Measurements from ENCODE around the gene SMIM23. TPM values are rescaled to one million over a fixed set of nuclear protein-coding genes. Genes with fewer than 3 reads are reported as not detected.

SMIM23 gene
- not detected in 2 replicates for total RNA-seq (2016; rRNA removed; fragmentation: Illumina TruSeq; extraction: Trizol)
- not detected in 2 replicates for total RNA-seq (2016; cell fraction: cytosol; rRNA removed; fragmentation: Illumina TruSeq; extraction: Trizol; ENCODE audit: low read depth)
- not detected in 2 replicates for total RNA-seq (2016; cell fraction: insoluble cytoplasmic fraction; rRNA removed; fragmentation: Illumina TruSeq; extraction: Trizol)
- not detected in 2 replicates for total RNA-seq (2016; cell fraction: membrane; rRNA removed; fragmentation: Illumina TruSeq; extraction: Trizol)
- total RNA-seq (2016; cell fraction: nucleus; rRNA removed; fragmentation: Illumina TruSeq; extraction: Trizol), result not detected in 2 replicates
- polyA plus RNA-seq (2011; rRNA removed), result not detected in 2 replicates
- not detected in 2 replicates for polyA plus RNA-seq (2011; cell fraction: cytosol; rRNA removed)
- polyA plus RNA-seq (2011; cell fraction: nucleus; rRNA removed), result not detected in 2 replicates
- polyA plus RNA-seq (2012), result not detected in 2 replicates
- not detected in 2 replicates for polyA plus RNA-seq (2016; cell fraction: cytosol; fragmentation: Illumina TruSeq; extraction: Trizol; ENCODE audit: low read depth)
- polyA plus RNA-seq (2016; cell fraction: insoluble cytoplasmic fraction; fragmentation: Illumina TruSeq; extraction: Trizol; ENCODE audit: low read depth), result not detected in 2 replicates
- polyA plus RNA-seq (2016; cell fraction: membrane; fragmentation: Illumina TruSeq; extraction: Trizol; ENCODE audit: low read depth), result not detected in 2 replicates
- not detected in 2 replicates for polyA plus RNA-seq (2016; cell fraction: nucleus; fragmentation: Illumina TruSeq; extraction: Trizol; ENCODE audit: insufficient read depth, low read depth)
- polyA minus RNA-seq (2011; rRNA and poly(A)+ RNA removed; ENCODE audit: low replicate concordance), result not detected in 2 replicates
- not detected in 2 replicates for polyA minus RNA-seq (2011; cell fraction: cytosol; rRNA and poly(A)+ RNA removed)
- not detected in 2 replicates for polyA minus RNA-seq (2011; cell fraction: nucleus; rRNA and poly(A)+ RNA removed)
- not detected for Bru-seq, nascent RNA
- BruChase-seq, experiment 1, labeled RNA remaining after a 6-hour chase, result not detected
- not detected for BruChase-seq, experiment 2, labeled RNA remaining after a 2-hour chase
- long read RNA-seq, experiment 1, result 0 reads
- long read RNA-seq, experiment 2, result 0 reads

DNA sequence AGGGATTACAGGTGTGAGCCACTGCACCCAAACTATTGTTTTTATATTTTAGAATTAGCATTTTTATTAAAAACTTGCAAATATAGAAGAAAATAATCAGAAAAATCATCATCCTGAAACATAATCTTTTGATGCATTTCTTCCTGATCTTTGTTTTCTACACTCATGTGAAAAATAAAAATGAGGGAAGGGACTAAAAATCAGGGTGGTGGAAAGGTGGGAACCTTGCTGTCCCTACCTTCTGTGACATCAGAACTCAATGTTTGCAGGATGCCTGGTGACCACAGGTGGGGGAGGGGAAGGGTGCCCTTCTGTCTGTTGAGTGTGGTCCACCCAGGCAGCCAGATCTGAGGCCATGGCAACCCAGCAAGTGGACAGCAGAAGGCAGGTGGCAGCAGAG lies at the start of gene SMIM23:
Gene SMIM23, plus strand, starts transcription at position 301 of the 400 bp plus-strand sequence. Its CDS starts 55 bp downstream, at position 356.
- FAIRE-seq, result no peak
- H3K27ac ChIP-seq (ENCODE audit: extremely low read length, insufficient read depth, low read length), result no peak within 1 kb of the TSS
- no peaks in the 10 kb centered on the region for H3K79me2 ChIP-seq (ENCODE audit: insufficient read depth, low read length)
- no peak within 1 kb of the TSS for H2AFZ ChIP-seq (ENCODE audit: low read length)
- H3K4me1 ChIP-seq (ENCODE audit: insufficient read depth, low read length), result peaks cover 8% of the 10 kb centered on the region; the same call in 1 of the 2 replicates
- CTCF ChIA-PET (ENCODE audit: low intra/inter-chr PET ratio, low total read pairs), result no interaction called here
- peaks cover 0 to 28% of the 10 kb centered on the region in 2 experiments; a peak in 4 of 5 replicates for H3K27me3 ChIP-seq (ENCODE audit: control insufficient read depth in 1 of 2, insufficient read depth in 2 of 2, low read length in 2 of 2)
- H3K9ac ChIP-seq (ENCODE audit: insufficient read depth, low read depth, low read length), result no peak within 1 kb of the TSS
- TF ChIP-seq TARDBP (CRISPR knock-in tag; IDR thresholded peaks at IDR 0.05) (no peak), ASH2L (IDR thresholded peaks at IDR 0.05; ENCODE audit: insufficient read length, low read depth, low read length) (no peak), HMG20A (CRISPR knock-in tag; IDR thresholded peaks at IDR 0.05; ENCODE audit: borderline replicate concordance) (no peak), ZBTB8A (CRISPR knock-in tag; IDR thresholded peaks at IDR 0.05; ENCODE audit: borderline replicate concordance, low read depth) (no peak), ZNF746 (CRISPR knock-in tag; IDR thresholded peaks at IDR 0.05) (no peak), FOSL2 (CRISPR knock-in tag; IDR thresholded peaks at IDR 0.05) (no peak), ZNF101 (CRISPR knock-in tag; IDR thresholded peaks at IDR 0.05; ENCODE audit: borderline replicate concordance, low read depth) (no peak)
- TF ChIP-seq, protein P1, sequence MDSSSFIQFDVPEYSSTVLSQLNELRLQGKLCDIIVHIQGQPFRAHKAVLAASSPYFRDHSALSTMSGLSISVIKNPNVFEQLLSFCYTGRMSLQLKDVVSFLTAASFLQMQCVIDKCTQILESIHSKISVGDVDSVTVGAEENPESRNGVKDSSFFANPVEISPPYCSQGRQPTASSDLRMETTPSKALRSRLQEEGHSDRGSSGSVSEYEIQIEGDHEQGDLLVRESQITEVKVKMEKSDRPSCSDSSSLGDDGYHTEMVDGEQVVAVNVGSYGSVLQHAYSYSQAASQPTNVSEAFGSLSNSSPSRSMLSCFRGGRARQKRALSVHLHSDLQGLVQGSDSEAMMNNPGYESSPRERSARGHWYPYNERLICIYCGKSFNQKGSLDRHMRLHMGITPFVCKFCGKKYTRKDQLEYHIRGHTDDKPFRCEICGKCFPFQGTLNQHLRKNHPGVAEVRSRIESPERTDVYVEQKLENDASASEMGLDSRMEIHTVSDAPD (CRISPR knock-in tag; IDR thresholded peaks at IDR 0.05), result no peak
- TF ChIP-seq, protein P2, sequence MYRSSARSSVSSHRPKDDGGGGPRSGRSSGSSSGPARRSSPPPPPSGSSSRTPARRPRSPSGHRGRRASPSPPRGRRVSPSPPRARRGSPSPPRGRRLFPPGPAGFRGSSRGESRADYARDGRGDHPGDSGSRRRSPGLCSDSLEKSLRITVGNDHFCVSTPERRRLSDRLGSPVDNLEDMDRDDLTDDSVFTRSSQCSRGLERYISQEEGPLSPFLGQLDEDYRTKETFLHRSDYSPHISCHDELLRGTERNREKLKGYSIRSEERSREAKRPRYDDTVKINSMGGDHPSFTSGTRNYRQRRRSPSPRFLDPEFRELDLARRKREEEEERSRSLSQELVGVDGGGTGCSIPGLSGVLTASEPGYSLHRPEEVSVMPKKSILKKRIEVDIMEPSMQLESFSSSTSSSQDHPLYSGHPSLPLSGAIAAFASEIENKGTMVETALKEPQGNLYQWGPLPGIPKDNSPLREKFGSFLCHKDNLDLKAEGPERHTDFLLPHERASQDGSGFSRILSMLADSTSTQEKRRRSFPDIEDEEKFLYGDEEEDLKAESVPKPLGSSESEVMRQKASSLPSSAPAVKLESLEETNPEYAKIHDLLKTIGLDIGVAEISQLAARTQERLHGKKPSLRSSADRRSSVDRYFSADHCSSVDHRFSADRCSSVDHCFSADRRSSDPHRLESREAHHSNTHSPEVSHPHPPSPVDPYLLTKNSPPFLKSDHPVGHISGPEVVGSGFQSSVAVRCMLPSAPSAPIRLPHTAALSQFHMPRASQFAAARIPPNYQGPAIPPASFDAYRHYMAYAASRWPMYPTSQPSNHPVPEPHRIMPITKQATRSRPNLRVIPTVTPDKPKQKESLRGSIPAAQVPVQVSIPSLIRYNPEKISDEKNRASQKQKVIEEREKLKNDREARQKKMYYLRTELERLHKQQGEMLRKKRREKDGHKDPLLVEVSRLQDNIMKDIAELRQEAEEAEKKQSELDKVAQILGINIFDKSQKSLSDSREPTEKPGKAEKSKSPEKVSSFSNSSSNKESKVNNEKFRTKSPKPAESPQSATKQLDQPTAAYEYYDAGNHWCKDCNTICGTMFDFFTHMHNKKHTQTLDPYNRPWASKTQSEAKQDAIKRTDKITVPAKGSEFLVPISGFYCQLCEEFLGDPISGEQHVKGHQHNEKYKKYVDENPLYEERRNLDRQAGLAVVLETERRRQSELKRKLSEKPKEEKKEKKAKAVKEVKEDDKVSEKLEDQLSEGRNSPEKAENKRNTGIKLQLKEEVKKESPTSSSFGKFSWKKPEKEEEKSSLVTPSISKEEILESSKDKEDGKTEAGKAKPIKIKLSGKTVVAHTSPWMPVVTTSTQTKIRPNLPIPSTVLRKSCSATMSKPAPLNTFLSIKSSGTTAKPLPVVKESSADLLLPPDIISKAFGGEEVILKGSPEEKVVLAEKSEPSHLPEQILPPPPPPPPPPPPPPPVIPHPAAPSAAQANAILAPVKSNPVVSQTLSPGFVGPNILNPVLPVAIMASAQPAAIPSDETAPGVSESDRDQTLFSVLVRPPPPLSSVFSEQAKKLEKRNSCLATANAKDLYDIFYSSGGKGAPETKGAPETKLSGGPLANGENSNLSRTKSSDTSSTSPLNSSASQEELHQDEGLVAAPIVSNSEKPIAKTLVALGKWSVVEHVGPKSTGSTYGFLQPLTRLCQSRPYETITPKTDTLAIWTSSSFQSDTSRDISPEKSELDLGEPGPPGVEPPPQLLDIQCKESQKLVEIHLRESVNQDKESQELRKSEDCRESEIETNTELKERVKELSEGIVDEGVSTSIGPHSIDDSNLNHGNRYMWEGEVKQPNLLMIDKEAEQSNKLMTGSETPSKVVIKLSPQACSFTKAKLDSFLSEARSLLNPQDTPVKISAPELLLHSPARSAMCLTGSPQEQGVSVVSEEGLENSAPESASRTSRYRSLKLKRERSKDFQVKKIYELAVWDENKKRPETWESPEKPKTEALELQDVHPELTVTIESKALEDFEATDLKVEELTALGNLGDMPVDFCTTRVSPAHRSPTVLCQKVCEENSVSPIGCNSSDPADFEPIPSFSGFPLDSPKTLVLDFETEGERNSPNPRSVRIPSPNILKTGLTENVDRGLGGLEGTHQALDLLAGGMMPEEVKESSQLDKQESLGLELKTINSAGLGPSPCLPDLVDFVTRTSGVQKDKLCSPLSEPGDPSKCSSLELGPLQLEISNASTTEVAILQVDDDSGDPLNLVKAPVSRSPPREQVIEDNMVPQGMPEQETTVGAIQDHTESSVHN (CRISPR knock-in tag; IDR thresholded peaks at IDR 0.05), result no peak
- TF ChIP-seq, protein P3, sequence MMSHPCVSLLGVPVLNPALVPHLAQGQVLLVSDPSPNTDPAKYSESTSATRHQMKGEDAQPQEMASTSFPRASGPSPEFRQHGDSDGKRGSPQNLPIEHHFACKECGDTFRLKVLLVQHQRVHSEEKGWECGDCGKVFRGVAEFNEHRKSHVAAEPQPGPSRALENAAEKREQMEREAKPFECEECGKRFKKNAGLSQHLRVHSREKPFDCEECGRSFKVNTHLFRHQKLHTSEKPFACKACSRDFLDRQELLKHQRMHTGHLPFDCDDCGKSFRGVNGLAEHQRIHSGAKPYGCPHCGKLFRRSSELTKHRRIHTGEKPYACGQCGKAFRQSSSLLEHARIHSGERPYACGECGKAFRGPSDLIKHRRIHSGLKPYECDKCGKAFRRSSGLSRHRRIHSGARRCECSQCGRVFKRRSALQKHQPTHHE (CRISPR knock-in tag; IDR thresholded peaks at IDR 0.05; ENCODE audit: borderline replicate concordance), result no peak
- POLR2A ChIA-PET, result no interaction called here
- BruUV-seq (replicated peaks), result no TSS peak
- no peak for DNase-seq (ENCODE audit: low spot score)
- no peak for ATAC-seq
- no peaks in the 10 kb centered on the region for H3K36me3 ChIP-seq (replicated peaks in 1 of 2; ENCODE audit: control insufficient read depth in 1 of 2, insufficient read depth in 2 of 2, low read length in 2 of 2)
- no peaks in the 10 kb centered on the region for H4K20me1 ChIP-seq (ENCODE audit: insufficient read depth, low read length)
- no peak within 1 kb of the TSS for H3K4me2 ChIP-seq (ENCODE audit: low read depth, low read length)
- no peak within 1 kb of the TSS for H3K4me3 ChIP-seq (replicated peaks in 1 of 3; ENCODE audit: insufficient read depth in 1 of 3, low read depth in 2 of 3, low read length in 3 of 3)
- H3K9me3 ChIP-seq (ENCODE audit: low read length), result no peaks in the 10 kb centered on the region
- intact Hi-C loops (cut with micrococcal nuclease; ENCODE audit: unreplicated experiment), result no loop called here
- in situ Hi-C loops (cut with HindIII; ENCODE audit: extremely low pct_ligation_motif_present, low pct_unique_long_range_greater_than_20kb), result no loop called here
